Erythroblast (primary cell): ENCODE results near the gene XYLT1.
"Not testable (repeated sequence)": the region's sequence is repeated elsewhere in the genome, so short reads cannot be mapped to it uniquely, and the experiment has no call there.

ENCODE experiments used
- DNase-seq, 2 experiments: peaks; one replicate each; lab custom pipeline; 2025; lab: John Stamatoyannopoulos, UW
- GATA1 ChIP-seq: IDR thresholded peaks from 2 replicates; pipeline ENCODE4 v1.6.1; 2011; ENCODE audit warnings: low read depth, mild to moderate bottlenecking, control low read depth, low read length, moderate library complexity
- POLR2A ChIP-seq: IDR thresholded peaks from 2 replicates; pipeline ENCODE4 v1.6.1; 2011; ENCODE audit warnings: mild to moderate bottlenecking, low read length

The XYLT1 gene

DNA sequence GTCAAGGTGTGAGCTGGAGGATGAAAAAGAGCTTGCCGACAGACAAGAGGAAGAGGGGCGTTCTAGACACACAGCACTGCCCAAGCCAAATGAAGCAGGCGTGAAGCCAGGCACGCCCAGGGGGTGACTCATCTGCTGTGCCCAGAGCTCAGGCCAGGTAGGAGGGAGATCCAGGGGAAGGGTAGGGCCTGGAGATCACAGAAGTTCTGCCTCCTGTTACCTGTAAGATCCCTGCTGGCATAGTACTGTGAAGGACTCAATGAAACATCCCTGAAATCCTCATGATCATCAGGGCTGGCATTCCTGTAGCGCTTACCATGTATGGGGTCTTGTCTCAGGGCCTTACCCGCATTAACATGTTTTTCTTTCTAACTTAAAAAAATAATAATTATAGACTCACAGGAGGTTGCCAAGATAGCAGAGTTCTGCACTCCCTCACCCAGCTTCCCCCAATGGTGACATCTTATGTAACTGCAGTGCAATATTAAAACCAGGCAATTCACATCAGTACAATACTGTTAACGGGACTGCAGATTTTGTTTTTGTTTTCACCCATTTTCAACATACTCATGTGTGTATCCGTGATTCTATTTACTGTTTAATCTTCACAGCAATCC lies 158.6 kb downstream of the XYLT1 start:
- TF ChIP-seq GATA1 (no peak), POLR2A (no peak)
- DNase-seq: no peak

DNA sequence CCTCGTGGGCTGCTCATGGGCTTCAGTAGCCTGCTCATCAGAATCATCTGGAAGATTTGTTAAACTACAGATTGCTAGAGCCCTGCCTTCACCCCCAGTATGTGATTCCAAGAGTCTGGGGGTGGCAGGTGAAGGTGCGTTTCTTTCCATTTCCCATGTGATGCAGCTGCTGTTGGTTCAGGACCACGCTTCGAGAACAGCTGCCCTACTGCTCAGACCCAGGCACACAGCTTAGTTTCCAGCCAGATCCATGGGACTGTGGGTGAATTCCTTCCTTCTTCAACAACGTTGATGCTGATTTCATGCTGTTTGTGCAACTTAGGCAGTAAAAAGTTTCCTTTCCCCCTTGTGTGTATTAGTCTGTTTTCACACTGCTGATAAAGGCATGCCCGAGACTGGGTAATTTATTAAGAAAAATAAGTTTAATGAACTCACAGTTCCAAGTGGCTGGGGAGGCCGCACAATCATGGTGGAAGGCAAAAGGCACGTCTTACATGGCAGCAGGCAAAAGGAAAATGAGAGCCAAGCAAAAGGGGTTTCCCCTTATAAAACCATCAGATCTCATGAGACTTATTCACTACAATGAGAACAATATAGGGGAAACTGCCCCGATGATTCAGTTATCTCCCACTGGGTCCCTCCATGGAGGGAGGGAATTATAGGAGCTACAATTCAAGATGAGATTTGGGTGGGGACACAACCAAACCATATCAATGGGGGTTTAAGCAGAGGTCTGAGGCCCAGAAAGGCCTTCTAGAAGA lies 159.2 kb downstream of the XYLT1 start:
- TF ChIP-seq GATA1: no peak
- no peak for TF ChIP-seq POLR2A
- DNase-seq: no peak

DNA sequence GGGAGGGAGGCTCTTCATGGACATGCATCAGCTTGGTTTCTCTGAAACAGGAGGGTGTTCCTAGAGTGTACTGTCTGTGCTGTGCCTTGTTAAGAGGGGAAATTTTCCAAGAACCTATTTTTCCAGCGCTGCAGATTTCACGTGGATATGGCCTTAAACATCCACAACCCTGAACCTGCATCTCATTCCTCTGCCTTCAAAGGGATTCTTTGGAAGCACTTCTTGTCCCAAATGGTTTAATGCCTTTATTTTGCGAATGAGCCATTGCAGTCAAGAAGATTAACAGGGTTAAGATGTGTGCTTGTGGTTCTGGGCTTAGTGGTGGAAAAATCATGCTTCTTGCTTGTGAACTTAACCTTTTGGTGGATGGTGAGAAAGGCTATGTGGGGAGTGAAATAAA lies 161.2 kb downstream of the XYLT1 start:
- TF ChIP-seq POLR2A (no peak), GATA1 (no peak)
- DNase-seq: no peak

DNA sequence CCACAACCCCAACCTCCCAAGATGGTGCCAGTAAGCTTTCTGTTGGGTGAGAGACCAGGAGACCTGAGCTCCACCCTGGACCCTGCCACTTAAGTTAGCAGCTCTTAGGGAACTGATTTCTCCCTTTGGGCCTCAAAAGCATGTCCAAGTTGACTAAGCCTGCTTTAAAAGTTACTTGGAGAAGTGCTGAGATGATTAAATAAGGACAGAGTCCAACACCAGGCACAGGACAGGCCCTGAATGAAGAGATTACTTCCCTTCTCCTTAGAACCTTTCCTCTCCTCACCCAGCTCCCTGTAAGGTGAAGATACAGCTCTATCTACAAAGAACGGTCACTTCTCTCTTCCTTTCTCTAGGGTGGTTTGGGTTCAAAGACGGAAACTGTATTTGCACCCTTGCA lies 162.6 kb downstream of the XYLT1 start:
- DNase-seq: no peak
- TF ChIP-seq POLR2A (no peak), GATA1 (no peak)

DNA sequence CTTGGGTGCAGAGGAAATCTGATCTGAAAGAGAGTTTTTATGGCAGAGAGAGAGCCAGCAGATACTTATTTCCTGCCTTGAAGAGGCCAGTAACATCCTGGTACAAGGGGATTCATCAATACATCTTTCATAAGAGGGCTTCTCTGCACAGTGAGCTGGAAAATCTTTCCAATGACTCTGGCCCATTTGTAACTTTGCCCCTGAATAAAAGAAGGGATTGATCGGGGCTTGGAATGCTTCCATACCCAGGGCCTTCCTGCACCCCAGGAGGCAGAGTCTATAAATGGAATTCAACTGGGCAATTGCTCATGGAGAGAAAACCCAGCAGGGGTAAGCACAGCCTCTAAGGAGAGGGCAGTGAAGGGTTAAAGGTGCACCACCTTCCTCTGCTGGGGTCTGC lies 163.3 kb downstream of the XYLT1 start:
- no peak for DNase-seq

DNA sequence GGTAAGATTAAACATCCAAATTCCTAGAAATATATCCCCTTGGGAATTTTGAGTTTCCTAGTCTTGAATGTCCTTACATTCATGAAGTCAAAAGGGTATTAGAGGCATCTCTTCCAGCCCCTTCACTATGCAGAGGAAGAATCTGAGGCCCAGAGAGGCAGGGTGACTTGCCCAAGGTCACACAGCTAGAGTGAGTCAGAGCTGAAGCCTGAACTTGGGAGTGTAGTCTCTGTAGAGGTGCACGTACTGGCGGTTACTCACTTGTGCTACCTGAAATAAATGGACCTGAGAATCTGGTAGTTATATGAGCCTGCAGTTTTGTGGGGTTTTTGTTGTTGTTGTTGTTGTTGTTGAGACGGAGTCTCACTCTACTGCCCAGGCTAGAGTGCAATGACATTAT lies 164.0 kb downstream of the XYLT1 start:
- TF ChIP-seq GATA1 (no peak), POLR2A (no peak)
- DNase-seq: no peak

More for the DNA sequence above, 163.3 kb downstream of the XYLT1 start:
- TF ChIP-seq POLR2A (no peak), GATA1 (no peak)

DNA sequence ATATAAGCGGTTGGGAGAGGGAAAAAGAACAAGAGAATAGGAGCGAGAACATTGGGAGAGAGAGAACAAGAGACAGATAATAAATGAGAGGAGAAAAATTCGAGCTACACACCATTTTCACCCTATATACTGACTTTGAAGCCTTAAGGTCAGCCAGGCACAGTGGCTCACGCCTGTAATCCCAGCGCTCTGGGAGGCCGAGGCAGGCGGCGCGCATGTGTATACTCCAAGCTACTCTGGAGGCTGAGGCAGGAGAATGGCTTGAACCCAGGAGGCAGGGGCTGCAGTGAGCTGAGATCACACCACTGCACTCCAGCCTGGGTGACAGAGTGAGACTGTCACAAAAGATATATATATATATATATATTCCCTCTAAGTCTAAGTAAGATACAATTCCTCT lies 164.5 kb downstream of the XYLT1 start:
- DNase-seq: not testable (repeated sequence)

DNA sequence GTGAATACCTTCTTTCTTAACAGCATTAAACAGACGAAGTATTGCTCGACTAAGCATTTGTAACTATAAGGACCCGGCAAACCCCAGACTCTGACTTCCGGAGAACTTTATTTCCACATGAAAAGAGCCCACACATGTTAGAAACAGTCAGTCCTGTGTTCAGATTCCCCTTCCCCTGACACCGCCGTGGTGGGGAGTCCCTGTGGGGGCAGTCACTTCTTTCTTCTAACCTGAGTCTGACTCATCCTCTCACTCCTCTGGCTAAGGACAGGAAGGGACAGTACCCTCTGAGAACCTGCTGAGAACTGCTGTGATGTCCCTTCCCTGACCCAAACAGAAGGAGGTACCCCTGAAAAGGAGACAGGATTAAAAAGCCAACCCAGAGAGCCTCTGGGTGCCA lies 165.1 kb downstream of the XYLT1 start:
- no peak for TF ChIP-seq POLR2A
- TF ChIP-seq GATA1: no peak
- no peak for DNase-seq

DNA sequence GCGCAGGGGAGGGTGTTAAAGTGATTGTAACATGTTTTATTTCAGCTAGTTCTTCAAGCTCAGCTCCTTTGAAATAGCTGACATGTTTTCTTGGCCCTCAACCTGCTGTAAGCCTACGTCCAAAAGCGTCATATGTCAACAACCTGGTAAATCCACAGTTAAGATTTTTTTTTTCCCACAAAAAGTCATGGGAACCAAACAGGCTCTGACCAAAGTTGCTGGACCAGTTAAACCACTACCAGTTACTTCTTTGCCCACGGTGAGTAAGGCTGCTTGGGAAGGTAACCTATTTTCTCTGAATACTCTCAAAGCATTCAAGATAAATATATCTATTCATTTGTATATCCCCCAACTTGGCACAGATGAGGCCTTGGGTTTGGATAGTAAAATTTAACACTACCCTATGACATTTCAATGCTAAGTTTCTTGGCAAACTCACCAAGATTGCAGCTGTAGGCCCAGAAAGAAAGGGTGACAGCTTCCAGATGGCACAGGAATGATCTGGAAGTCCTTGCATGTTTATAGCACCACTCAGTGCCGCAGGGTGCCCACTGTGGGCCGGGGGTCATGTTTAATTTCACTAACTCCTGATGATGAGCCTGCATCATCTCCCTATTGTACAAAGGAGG lies 166.2 kb downstream of the XYLT1 start:
- TF ChIP-seq GATA1 (no peak), POLR2A (no peak)
- DNase-seq: no peak

DNA sequence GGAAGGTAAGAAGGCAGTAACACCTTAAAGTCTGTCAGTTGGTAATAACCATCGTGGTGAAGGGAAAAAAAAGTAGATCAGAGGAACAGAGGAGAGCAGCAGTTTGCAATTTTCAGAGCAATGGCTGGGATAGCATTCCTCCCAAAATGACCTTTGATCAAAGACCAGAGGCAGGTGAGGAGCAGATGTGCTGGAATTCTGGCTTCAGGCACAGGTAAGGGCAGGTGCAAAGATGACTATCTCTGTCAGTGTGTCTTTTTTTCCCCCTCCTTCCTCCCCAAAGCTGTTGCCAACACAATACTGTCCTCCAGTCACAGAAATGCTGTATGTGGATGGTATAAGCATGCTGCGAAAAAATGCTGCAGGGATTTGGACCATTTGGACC lies 166.7 kb downstream of the XYLT1 start:
- DNase-seq: no peak
- TF ChIP-seq GATA1: no peak
- no peak for TF ChIP-seq POLR2A

DNA sequence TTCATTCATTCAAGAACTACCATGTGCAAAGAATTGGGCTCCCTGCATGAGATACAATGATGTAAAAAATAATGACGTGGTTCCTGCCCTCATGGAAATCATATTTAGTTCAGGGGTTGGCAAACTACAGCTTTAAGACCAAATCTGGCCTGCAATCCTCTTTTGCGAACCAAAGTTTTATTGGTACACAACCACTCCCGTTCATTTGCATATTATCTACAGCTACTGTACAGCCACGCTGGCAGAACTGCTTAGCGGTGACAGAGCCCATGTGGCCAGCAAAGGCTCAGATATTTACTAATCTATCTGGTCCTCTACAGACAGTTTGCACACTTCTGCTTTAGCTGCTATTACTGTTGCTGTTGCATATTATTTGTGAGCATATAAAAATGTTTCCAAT lies 167.7 kb downstream of the XYLT1 start:
- TF ChIP-seq POLR2A (no peak), GATA1 (no peak)
- no peak for DNase-seq

DNA sequence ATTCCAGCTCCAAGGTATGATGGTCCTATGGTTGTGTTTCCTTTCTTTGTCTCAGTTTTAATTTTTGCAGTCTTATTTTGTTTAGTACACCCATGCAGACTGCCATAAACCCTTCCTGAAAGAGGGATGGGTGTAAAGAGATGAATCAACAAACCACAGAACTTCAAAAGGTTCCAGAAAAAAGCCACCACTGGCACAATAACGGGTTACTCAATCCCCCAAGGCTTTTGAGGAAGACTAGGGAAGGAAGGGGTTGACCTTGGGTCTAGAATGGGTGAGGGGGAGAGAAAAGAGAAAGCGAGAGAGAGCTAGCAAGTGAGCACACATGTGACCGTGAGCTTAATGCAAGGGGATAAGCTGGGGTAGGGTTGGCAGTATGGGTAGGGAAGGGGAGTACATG lies 168.1 kb downstream of the XYLT1 start:
- no peak for TF ChIP-seq GATA1
- no peak for DNase-seq

DNA sequence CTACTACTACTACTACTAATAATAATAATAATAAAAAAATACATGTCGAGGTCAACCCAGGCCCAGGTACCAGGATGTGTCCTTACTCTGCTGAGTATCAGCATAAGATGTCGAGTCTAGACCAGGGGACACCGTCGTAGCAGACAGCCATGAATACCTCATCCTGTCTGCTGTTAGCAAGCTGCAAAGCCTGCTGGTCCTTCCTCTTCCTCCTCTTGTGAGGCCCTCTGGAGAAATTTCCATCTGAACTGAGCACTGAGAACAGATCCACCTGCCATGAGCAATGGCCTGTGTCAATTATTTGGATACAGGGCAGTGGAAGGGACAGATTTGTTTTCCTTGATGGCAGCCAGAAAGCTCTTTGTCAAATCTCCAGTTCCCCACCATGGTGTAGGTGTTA lies 168.5 kb downstream of the XYLT1 start:
- no peak for TF ChIP-seq GATA1
- TF ChIP-seq POLR2A: no peak
- no peak for DNase-seq

DNA sequence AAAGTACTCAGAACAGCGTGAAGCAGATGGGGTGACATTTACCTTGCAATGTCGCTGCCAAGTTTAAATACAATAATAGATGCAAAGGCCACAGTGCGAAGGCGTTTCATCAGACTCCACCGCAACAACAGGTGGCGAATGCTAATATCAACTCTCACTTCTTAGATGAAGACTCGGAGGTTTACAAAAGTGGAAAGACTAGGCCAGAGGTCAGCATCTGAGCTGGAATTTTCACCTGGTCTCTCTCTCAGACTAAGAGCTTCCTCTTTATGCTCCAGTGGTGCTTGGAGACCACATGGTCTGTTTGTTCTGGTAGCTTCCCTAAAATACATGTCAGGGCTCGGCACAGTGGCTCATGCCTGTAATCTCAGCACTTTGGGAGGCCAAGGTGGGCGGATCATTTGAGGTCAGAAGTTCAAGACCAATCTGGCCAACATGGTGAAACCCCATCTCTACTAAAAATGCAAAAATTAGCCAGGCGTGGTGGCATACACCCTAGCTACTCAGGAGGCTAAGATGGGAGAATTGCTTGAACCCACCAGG lies 169.1 kb downstream of the XYLT1 start:
- TF ChIP-seq POLR2A (no peak), GATA1 (no peak)
- no peak for DNase-seq

DNA sequence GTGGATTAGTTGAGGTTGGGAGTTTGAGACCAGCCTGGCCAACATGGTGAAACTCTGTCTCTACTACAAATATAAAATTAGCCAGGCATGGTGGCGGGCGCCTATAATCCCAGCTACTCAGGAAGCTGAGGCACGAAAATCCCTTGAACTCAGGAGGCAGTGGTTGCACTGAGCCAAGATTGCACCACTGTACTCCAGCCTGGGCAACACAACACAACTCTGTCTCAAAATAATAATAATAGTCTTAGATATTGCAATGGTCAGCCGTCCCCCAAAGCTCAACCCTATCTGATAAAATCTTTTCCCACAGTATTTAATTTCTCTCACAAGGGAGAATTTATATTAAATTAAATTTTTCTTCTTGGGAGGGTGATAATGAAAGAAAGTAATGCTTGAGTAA lies 169.6 kb downstream of the XYLT1 start:
- TF ChIP-seq POLR2A (no peak), GATA1 (no peak)
- no peak for DNase-seq

DNA sequence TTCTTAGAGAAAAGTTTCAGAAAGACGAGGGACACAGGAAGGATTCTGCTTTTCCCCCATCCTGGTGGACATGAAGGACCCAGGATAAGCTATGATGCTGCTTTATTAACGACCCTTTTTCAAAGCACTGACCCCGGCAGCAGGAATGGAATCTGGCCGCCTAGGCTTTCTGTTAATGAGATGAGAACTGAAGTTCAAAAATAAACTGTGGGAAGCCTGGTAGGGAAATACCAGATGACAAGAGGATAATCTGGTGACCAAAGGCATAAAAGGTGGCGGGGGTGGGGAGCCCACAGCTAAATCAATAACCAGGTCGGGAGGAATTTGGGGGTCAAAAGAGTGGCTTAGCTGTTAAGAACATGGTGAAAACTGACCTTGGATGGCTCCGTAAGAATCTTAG lies 171.0 kb downstream of the XYLT1 start:
- no peak for DNase-seq
- TF ChIP-seq GATA1: no peak
- TF ChIP-seq POLR2A: no peak
